HepG2 (cell line): ENCODE data around the gene HELZ2. TPM values are rescaled to one million over a fixed set of nuclear protein-coding genes. Genes with fewer than 3 reads are reported as not detected.

Experiments
- ATAC-seq: fragments of 200-7000 bp; cut with Tn5 transposase; 3 replicates; pipeline ENCODE4 v1.9.1; 2020; ENCODE audit warnings: mild to moderate bottlenecking, moderate library complexity
- BruUV-seq: library from RNA; stranded (reverse); fragments of 400-500 nt; replicated peaks from 2 replicates; lab custom pipeline; 2021; lab: Mats Ljungman, UMichigan
- CTCF ChIA-PET: fragments of 300-600 bp; formaldehyde crosslinking; extraction: SDS; loops from one replicate; lab custom pipeline; 2021; ENCODE audit warnings: low total read pairs, inconsistent platforms, low intra/inter-chr PET ratio; lab: Yijun Ruan, JAX
- POLR2A ChIA-PET: fragments of 350-600 bp; sonication (Branson Sonifier 250); formaldehyde crosslinking; loops from one replicate; lab custom pipeline; 2020; ENCODE audit warnings: antibody characterized with exemption, inconsistent platforms; lab: Yijun Ruan, JAX
- DNase-seq: peaks from one replicate; pipeline ENCODE4 v3.0.0-alpha.2; 2015; ENCODE audit warnings: low spot score
- FAIRE-seq: peaks from 3 replicates; lab custom pipeline; 2011; peaks lifted over from hg19 to GRCh38; lab: Jason Lieb, UNC
- H2AFZ ChIP-seq: one replicate; pipeline ENCODE4 v1.6.1; 2011; ENCODE audit warnings: low read length, inconsistent platforms
- H3K27ac ChIP-seq: fragments of 300-600 bp; 3 replicates; pipeline ENCODE4 v1.8.0; 2011; ENCODE audit warnings: mixed run types, mild to moderate bottlenecking, mixed read lengths, low read length, inconsistent platforms; ENCODE audit not compliant: insufficient read depth; ENCODE audit errors: extremely low read length
- H3K27me3 ChIP-seq, 2 experiments: fragments of 200-600 bp in 1 of 2; 2 replicates in 1 of 2; 3 replicates in 1 of 2; pipeline versions ENCODE4 v1.6.0 to v1.8.0; 2011; ENCODE audit warnings: low read length in 2 of 2, mild to moderate bottlenecking in 2 of 2, moderate library complexity in 2 of 2, inconsistent platforms in 1 of 2; ENCODE audit not compliant: insufficient read depth in 2 of 2, control insufficient read depth in 1 of 2
- H3K36me3 ChIP-seq, 2 experiments: fragments of 200-600 bp in 1 of 2; replicated peaks in 1 of 2; 2 replicates in 1 of 2; 3 replicates in 1 of 2; pipeline versions ENCODE4 v1.5.1 to v1.8.0; 2011; ENCODE audit warnings: low read length in 2 of 2, inconsistent platforms in 1 of 2; ENCODE audit not compliant: insufficient read depth in 2 of 2, control insufficient read depth in 1 of 2
- H3K4me1 ChIP-seq: 2 replicates; pipeline ENCODE4 v1.5.1; 2012; ENCODE audit warnings: low read length, inconsistent platforms; ENCODE audit not compliant: insufficient read depth
- H3K4me2 ChIP-seq: 2 replicates; pipeline ENCODE4 v1.6.0; 2011; ENCODE audit warnings: low read depth, low read length, inconsistent platforms
- H3K4me3 ChIP-seq, 3 experiments: fragments of 200-600 bp in 1 of 3; sonication (generic), shearing (Covaris generic) in 1 of 3; replicated peaks in 1 of 3; 2 replicates each; pipeline ENCODE4 v1.5.1; 2011 to 2016; ENCODE audit warnings: low read length in 3 of 3, inconsistent platforms in 2 of 3, low read depth in 2 of 3, mild to moderate bottlenecking in 2 of 3, control low read depth in 1 of 3, mixed read lengths in 1 of 3; ENCODE audit not compliant: insufficient read depth in 1 of 3
- H3K79me2 ChIP-seq: one replicate; pipeline ENCODE4 v1.6.1; 2011; ENCODE audit warnings: low read length, inconsistent platforms; ENCODE audit not compliant: insufficient read depth
- H3K9ac ChIP-seq: 2 replicates; pipeline ENCODE4 v1.6.0; 2011; ENCODE audit warnings: mild to moderate bottlenecking, low read depth, low read length, inconsistent platforms; ENCODE audit not compliant: insufficient read depth
- H3K9me3 ChIP-seq: 2 replicates; pipeline ENCODE4 v1.5.1; 2012; ENCODE audit warnings: mild to moderate bottlenecking, low read length
- H4K20me1 ChIP-seq: 2 replicates; pipeline ENCODE4 v1.6.0; 2011; ENCODE audit warnings: inconsistent platforms, mild to moderate bottlenecking, low read length, moderate library complexity; ENCODE audit not compliant: insufficient read depth
- FOXA3 ChIP-seq: IDR thresholded peaks from 2 replicates; pipeline ENCODE4 v1.6.1; 2016; ENCODE audit warnings: missing genetic modification reagents, missing compliant biosample characterization
- FOXO1 ChIP-seq: sonication (generic); formaldehyde crosslinking; IDR thresholded peaks from 2 replicates; pipeline ENCODE4 v1.4.0; 2020; ENCODE audit warnings: missing genetic modification reagents
- HDAC1 ChIP-seq: sonication (generic); formaldehyde crosslinking; IDR thresholded peaks from 2 replicates; pipeline ENCODE4 v1.5.1; 2020; ENCODE audit warnings: mild to moderate bottlenecking, missing genetic modification reagents
- KDM2A ChIP-seq: sonication (generic); formaldehyde crosslinking; IDR thresholded peaks from 2 replicates; pipeline ENCODE4 v1.4.0; 2020; ENCODE audit warnings: low read depth, missing genetic modification reagents, borderline replicate concordance
- LCORL ChIP-seq, 2 experiments: fragments of 450-650 bp in 1 of 2; sonication (generic) in 1 of 2; formaldehyde crosslinking in 1 of 2; IDR thresholded peaks; 2 replicates each; pipeline versions ENCODE4 v1.5.0 to v1.6.1; 2017 to 2020; ENCODE audit warnings: antibody characterized with exemption in 1 of 2, missing genetic modification reagents in 1 of 2
- PAF1 ChIP-seq: IDR thresholded peaks from 2 replicates; pipeline ENCODE4 v1.6.1; 2016; ENCODE audit warnings: missing genetic modification reagents, missing compliant biosample characterization
- SALL1 ChIP-seq: sonication (generic); formaldehyde crosslinking; IDR thresholded peaks from 2 replicates; pipeline ENCODE4 v1.8.0; 2022; ENCODE audit warnings: mild to moderate bottlenecking, missing genetic modification reagents
- SMC3 ChIP-seq: IDR thresholded peaks from 2 replicates; pipeline ENCODE4 v1.6.1; 2011; ENCODE audit warnings: low read length, improper control_type of control experiment
- WGBS: methylation state at CpG from one replicate; pipeline ENCODE4 v1.1.6; 2017; ENCODE audit warnings: low lambda C conversion rate; 5-methylcytosine and 5-hydroxymethylcytosine counted together
- in situ Hi-C: cut with HindIII; loops from 2 replicates; pipeline ENCODE4 v1.10.0; 2017; ENCODE audit warnings: low pct_unique_long_range_greater_than_20kb; ENCODE audit not compliant: extremely low pct_ligation_motif_present
- intact Hi-C: fragments of 100-400 bp; cut with micrococcal nuclease; formaldehyde crosslinking; loops from one replicate; pipeline ENCODE4 v1.10.0; 2022; ENCODE audit not compliant: unreplicated experiment
- polyA plus RNA-seq, 8 experiments: library from polyadenylated mRNA; depleted of rRNA in 3 of 8; stranded (reverse) in 7 of 8; unstranded in 1 of 8; fragments of >200 nt; fragmentation: Illumina TruSeq in 4 of 8; extraction: Trizol in 4 of 8; gene quantifications; 2 replicates each; pipeline versions ENCODE4 v1.2.1 to v1.2.3, GENCODE V29; 2011 to 2016; ENCODE audit warnings: low read depth in 4 of 8, missing spikeins in 1 of 8, mixed read lengths in 1 of 8; ENCODE audit not compliant: insufficient read depth in 1 of 8
- total RNA-seq, 5 experiments: library from RNA; depleted of rRNA; stranded (reverse); fragments of >200 nt; fragmentation: Illumina TruSeq; extraction: Trizol; gene quantifications; 2 replicates each; pipeline ENCODE4 v1.2.3, GENCODE V29; 2016; ENCODE audit warnings: low read depth in 1 of 5
- TF ChIP-seq, protein P1 (sequence below): IDR thresholded peaks from 2 replicates; pipeline ENCODE4 v1.6.1; 2016; ENCODE audit warnings: mild to moderate bottlenecking
- TF ChIP-seq, protein P2 (sequence below): sonication (generic); formaldehyde crosslinking; conservative IDR thresholded peaks from 2 replicates; pipeline ENCODE4 v1.8.0; 2022; ENCODE audit warnings: mild to moderate bottlenecking, moderate library complexity, missing genetic modification reagents
- TF ChIP-seq, protein P3 (sequence below): sonication (generic); formaldehyde crosslinking; IDR thresholded peaks from 2 replicates; pipeline ENCODE4 v1.4.0; 2020; ENCODE audit warnings: missing genetic modification reagents
- TF ChIP-seq, protein P4 (sequence below): sonication (generic); formaldehyde crosslinking; IDR thresholded peaks from 2 replicates; pipeline ENCODE4 v1.5.1; 2020; ENCODE audit warnings: mild to moderate bottlenecking, missing genetic modification reagents, moderate library complexity
- TF ChIP-seq, protein P5 (sequence below): sonication (generic); formaldehyde crosslinking; IDR thresholded peaks from 2 replicates; pipeline ENCODE4 v1.5.0; 2020; ENCODE audit warnings: mild to moderate bottlenecking, missing genetic modification reagents, moderate library complexity

HELZ2 gene
- total and polyA plus RNA-seq, 2 of the 13 experiments (the other 11 are each of a cell fraction or from before 2014, with no cell fraction given) = 9.6 to 10.1 TPM

DNA sequence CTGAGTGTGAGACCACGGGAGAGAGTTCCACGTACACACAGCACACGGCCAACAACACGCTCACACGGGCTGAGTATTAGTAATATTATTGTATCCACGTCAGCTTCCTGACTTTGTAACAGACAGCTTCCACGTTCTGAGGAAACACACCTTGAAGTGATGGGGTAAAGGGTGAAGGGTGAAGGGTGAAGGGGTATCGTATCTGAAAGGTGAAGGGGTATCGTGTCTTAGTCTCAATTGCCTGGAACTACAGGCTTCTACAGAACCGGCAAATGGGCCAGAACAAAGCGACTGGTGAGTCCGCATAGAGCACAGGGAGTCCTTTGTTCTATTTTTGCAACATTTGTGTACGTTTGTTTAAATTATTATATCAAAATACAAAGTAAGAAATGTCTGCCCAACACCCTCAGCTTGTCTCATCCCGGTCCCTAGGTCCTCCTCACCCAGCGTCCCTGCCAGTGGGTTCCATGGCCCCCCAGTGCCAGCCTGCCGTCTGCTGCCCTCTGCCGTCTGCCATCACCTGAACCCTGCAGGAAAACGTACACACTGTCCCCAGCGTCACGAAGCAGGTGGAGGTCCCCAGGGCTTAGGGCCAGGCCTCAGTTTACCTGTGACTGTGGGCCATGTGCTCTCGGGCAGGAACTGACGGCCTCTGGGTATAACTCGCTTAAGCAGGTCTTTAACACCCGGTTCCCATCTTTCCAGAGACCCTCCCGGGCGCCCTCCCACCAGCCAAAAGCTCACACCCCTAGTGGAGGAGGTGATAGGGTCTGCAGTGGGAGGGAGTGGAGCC, 4.4 kb upstream of the HELZ2 start:
- H3K9ac ChIP-seq = no peak overlapping the region
- peaks cover 6 to 41% of the 10 kb centered on the region in 2 experiments; a peak in 3 of 5 replicates for H3K27me3 ChIP-seq
- in situ Hi-C loops (loop anchor here (5.0 kb wide), 1 partner anchor 41 kb away; the partner anchor contains the start of gene PTK6), intact Hi-C loops (no loop called here)
- POLR2A ChIA-PET = no interaction called here
- no peak overlapping the region for H3K27ac ChIP-seq
- CTCF ChIA-PET = interaction anchor here (4.5 kb wide), 1 partner anchor 40 kb away, joined by 29 read pairs; the partner anchor contains the start of gene PTK6
- DNase-seq = no peak
- no TSS peak for BruUV-seq
- H3K4me3 ChIP-seq = no peak overlapping the region; a peak in 1 of 6 replicates
- H3K79me2 ChIP-seq = no peaks in the 10 kb centered on the region
- H3K4me2 ChIP-seq = peak overlapping the region; percentile 22; the same call in 1 of the 2 replicates
- FAIRE-seq = no peak
- H2AFZ ChIP-seq = no peak overlapping the region
- H3K36me3 ChIP-seq = no peaks in the 10 kb centered on the region
- 31% methylated on average over 23 of the region's 26 CpGs for WGBS
- no peak for ATAC-seq
- H4K20me1 ChIP-seq = no peaks in the 10 kb centered on the region
- H3K9me3 ChIP-seq = no peaks in the 10 kb centered on the region
- peaks cover 73% of the 10 kb centered on the region for H3K4me1 ChIP-seq
- TF ChIP-seq HDAC1 (no peak), SALL1 (CRISPR knock-in tag) (peak; percentile 21; the same call in 1 of the 2 replicates), FOXA3 (0 out of 2 replicates have a peak, but pooled peaks have one; percentile 22), KDM2A (CRISPR knock-in tag) (0 out of 2 replicates have a peak, but pooled peaks have one; percentile 34), SMC3 (peak; percentile 43; the same call in 1 of the 2 replicates), LCORL (IDR thresholded peaks at IDR 0.05) (no peak), LCORL (CRISPR knock-in tag; IDR thresholded peaks at IDR 0.05) (peak; percentile 69; the same call in 1 of the 2 replicates), PAF1 (CRISPR knock-in tag) (no peak), FOXO1 (CRISPR knock-in tag) (peak; percentile 39; the same call in 1 of the 2 replicates)
- TF ChIP-seq, protein P1, sequence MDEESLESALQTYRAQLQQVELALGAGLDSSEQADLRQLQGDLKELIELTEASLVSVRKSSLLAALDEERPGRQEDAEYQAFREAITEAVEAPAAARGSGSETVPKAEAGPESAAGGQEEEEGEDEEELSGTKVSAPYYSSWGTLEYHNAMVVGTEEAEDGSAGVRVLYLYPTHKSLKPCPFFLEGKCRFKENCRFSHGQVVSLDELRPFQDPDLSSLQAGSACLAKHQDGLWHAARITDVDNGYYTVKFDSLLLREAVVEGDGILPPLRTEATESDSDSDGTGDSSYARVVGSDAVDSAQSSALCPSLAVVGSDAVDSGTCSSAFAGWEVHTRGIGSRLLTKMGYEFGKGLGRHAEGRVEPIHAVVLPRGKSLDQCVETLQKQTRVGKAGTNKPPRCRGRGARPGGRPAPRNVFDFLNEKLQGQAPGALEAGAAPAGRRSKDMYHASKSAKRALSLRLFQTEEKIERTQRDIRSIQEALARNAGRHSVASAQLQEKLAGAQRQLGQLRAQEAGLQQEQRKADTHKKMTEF (CRISPR knock-in tag) = no peak
- TF ChIP-seq, protein P2, sequence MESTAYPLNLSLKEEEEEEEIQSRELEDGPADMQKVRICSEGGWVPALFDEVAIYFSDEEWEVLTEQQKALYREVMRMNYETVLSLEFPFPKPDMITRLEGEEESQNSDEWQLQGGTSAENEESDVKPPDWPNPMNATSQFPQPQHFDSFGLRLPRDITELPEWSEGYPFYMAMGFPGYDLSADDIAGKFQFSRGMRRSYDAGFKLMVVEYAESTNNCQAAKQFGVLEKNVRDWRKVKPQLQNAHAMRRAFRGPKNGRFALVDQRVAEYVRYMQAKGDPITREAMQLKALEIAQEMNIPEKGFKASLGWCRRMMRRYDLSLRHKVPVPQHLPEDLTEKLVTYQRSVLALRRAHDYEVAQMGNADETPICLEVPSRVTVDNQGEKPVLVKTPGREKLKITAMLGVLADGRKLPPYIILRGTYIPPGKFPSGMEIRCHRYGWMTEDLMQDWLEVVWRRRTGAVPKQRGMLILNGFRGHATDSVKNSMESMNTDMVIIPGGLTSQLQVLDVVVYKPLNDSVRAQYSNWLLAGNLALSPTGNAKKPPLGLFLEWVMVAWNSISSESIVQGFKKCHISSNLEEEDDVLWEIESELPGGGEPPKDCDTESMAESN (CRISPR knock-in tag) = 0 out of 2 replicates have a peak, but pooled peaks have one; percentile 39
- TF ChIP-seq, protein P3, sequence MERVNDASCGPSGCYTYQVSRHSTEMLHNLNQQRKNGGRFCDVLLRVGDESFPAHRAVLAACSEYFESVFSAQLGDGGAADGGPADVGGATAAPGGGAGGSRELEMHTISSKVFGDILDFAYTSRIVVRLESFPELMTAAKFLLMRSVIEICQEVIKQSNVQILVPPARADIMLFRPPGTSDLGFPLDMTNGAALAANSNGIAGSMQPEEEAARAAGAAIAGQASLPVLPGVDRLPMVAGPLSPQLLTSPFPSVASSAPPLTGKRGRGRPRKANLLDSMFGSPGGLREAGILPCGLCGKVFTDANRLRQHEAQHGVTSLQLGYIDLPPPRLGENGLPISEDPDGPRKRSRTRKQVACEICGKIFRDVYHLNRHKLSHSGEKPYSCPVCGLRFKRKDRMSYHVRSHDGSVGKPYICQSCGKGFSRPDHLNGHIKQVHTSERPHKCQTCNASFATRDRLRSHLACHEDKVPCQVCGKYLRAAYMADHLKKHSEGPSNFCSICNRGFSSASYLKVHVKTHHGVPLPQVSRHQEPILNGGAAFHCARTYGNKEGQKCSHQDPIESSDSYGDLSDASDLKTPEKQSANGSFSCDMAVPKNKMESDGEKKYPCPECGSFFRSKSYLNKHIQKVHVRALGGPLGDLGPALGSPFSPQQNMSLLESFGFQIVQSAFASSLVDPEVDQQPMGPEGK (CRISPR knock-in tag) = peak; percentile 91
- TF ChIP-seq, protein P4, sequence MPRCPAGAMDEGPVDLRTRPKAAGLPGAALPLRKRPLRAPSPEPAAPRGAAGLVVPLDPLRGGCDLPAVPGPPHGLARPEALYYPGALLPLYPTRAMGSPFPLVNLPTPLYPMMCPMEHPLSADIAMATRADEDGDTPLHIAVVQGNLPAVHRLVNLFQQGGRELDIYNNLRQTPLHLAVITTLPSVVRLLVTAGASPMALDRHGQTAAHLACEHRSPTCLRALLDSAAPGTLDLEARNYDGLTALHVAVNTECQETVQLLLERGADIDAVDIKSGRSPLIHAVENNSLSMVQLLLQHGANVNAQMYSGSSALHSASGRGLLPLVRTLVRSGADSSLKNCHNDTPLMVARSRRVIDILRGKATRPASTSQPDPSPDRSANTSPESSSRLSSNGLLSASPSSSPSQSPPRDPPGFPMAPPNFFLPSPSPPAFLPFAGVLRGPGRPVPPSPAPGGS (CRISPR knock-in tag) = 0 out of 2 replicates have a peak, but pooled peaks have one; percentile 41
- TF ChIP-seq, protein P5, sequence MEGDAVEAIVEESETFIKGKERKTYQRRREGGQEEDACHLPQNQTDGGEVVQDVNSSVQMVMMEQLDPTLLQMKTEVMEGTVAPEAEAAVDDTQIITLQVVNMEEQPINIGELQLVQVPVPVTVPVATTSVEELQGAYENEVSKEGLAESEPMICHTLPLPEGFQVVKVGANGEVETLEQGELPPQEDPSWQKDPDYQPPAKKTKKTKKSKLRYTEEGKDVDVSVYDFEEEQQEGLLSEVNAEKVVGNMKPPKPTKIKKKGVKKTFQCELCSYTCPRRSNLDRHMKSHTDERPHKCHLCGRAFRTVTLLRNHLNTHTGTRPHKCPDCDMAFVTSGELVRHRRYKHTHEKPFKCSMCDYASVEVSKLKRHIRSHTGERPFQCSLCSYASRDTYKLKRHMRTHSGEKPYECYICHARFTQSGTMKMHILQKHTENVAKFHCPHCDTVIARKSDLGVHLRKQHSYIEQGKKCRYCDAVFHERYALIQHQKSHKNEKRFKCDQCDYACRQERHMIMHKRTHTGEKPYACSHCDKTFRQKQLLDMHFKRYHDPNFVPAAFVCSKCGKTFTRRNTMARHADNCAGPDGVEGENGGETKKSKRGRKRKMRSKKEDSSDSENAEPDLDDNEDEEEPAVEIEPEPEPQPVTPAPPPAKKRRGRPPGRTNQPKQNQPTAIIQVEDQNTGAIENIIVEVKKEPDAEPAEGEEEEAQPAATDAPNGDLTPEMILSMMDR (CRISPR knock-in tag) = peak; percentile 84
